NCI-H2107 (cell line): ENCODE data around the gene GPR4.

ENCODE experiments used
- DNase-seq: peaks from one replicate; lab custom pipeline; 2025; lab: John Stamatoyannopoulos, UW

The GPR4 gene

DNA sequence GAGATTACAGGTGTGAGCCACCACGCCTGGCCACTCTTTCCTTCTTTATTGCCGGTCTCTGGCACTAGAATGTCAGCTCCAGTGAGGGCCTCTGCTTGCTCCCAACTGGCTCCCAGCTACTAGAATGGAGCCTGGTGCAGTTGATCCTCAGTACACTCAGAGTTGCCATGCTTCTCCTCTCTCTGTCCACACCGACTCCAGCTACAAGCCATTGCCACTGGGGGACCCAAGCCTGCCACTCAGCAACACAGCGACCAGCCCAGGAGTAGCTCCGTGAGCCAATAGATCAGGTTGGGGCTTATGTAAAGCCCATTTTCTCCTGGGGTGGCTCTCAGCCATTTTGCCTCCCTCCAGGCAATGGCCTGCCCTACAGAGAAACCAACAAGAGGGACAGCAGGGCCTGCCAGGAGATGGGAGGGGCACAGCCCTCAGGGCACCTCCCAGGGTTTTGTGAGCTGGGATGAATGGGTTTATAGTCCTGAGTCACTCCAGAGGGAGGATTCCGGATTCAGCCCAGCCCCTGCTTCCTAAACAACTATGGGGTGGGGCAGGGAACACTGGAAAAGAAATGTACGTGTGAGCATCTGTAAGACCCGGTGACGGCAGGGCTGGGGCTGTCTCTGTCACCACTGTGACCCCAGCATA, 53.9 kb downstream of the GPR4 start:
- DNase-seq: no peak

GRCh38 chr19:45547211-45547770, 54.7 kb downstream of the GPR4 start:
- DNase-seq: no peak

DNA sequence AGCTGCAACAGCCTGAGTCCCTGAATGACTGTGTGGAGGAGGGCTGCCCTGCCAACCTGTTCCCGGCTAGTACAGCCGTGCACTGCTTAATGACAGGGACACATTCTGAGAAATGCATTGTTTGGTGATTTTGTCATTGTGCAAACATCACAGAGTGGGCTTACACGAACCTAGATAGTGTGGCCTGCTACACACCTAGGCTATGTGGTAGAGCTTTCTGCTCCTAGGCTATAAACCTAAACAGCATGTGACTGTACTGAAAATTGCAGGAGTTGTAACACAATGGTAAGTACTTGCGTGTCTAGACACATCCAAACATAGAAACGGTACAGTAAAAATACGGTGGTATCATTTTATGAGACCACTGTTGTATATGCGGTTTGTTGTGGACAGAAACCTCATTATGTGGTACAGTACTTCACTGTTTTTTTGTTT, 59.8 kb downstream of the GPR4 start:
- DNase-seq: no peak
